GM18870 (cell line): Measurements from ENCODE around the gene RGS11.
"Not testable (repeated sequence)": the region's sequence is repeated elsewhere in the genome, so short reads cannot be mapped to it uniquely, and the experiment has no call there.

Source experiments
- ATAC-seq: cut with Tn5 transposase; IDR thresholded peaks from one replicate; pipeline ENCODE4 v1.9.1; 2021; ENCODE audit warnings: moderate library complexity; ENCODE audit not compliant: unreplicated experiment

RGS11 gene

DNA sequence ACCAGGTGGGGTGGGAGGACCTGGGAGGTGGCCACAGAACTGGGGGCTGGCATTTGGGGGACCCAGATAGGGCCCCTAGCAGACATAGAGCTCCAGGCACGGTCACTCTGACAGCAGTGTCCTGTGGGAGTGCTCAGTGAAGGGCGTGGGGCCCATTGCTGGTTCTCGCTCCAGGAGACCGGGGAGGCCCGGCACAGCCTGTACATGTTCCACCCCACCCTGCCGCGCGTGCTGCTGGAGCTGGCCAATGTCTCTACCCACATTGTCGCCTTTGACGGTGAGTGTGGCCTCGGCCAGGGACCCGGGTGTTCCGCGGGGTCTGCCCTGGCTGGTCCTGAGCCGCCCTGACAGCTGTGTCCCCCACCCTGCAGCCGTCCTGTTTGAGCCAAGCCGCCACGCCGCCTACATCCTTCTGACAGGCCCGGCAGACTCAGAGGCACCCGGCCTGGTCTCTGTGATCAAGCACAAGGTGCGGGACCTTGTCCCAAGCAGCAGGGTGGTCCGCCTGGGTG is 11.2 kb downstream of the RGS11 start:
- ATAC-seq = no peak

DNA sequence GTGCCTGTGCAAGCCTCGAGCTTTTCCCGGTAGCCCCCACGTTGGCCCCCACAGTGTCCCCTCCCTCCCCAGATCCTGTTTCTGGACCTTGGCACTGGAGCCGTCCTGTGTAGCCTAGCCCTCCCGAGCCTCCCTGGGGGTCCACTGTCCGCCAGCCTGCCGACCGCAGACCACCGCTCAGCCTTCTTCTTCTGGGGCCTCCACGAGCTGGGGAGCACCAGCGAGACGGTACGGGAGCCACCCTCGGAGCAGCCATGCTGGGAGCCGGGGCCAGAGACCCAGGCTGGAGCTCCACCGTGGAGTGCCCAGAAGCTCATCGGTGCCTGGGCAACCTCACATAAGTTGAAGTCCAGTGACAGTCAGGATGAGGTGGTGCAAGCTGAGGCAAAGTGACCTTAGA is 11.8 kb downstream of the RGS11 start:
- ATAC-seq = no peak

DNA sequence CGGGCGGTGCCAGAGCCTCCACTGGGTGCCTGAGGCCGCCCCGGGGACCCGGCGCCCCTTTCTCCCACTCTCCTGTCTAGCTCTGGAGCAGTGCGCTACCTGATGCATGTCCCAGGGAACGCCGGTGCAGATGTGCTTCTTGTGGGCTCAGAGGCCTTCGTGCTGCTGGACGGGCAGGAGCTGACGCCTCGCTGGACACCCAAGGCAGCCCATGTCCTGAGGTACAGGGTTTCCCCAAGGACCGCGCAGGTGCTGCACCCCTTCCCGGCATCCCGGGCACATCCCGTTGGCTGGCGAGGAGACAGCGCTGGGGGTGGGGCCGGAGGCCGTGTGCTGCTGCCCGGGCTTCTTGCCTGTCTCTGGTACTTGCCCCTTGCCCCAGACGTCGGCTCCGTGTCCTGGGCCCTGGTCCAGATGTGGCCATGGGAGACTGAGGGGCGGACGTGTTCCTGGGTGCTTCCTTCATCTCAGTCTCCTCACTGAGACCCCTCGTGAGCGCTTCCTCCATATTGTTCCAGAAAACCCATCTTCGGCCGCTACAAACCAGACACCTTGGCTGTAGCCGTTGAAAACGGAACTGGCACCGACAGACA is 12.5 kb downstream of the RGS11 start:
- no peak for ATAC-seq

DNA sequence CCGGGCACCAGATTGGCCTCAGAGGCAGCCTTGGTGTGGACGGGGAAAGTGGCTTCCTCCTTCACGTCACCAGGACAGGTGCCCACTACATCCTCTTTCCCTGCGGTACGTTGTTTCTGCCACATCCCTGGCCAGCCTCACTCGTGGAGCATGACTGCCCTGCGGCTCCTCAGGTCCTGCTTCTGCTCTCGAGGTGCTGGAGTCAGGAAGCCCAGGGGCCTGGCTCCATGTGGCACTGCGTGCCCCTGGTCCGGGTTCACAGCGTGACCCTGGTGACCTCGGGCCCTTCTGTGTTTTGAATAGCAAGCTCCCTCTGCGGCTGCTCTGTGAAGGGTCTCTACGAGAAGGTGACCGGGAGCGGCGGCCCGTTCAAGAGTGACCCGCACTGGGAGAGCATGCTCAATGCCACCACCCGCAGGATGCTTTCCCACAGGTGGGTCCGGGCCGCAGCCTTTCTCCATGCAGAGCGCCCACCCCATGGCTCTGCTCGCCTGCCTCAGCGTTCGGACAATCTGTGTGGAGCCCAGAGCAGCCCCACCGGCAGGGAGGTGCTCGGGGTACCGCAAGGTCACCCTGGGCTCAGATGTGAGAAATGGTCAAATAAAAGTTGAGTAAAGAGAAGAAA is 13.5 kb downstream of the RGS11 start:
- ATAC-seq = no peak

DNA sequence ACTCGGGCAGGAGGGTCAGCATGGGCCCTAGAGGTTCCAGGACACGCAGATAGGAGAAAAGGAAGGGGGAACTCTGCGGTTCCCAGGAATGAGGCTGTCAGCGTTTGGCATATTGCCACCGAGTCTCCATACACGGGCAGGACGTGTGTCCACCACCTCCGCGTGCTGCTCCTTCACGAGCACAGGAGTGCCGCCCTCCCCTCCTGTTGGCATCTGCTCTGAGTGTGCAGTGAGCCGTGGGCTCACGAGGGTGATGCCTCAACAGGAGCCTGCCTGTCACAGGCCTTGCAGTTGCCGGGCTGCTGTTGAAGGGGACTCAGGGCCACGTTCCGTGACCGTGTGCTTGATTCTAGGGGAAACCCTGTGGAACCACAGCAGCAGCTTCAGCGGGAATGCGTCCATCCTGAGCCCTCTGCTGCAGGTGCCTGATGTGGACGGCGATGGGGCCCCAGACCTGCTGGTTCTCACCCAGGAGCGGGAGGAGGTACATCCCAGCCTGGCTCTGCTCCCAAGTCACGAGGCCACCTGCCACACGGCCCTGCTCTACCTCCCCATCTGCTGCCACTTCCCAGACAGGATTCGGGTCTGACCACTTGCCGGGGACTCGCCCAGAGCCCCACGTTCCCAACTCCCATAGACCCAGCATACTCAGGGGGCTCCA is 14.6 kb downstream of the RGS11 start:
- ATAC-seq = no peak

DNA sequence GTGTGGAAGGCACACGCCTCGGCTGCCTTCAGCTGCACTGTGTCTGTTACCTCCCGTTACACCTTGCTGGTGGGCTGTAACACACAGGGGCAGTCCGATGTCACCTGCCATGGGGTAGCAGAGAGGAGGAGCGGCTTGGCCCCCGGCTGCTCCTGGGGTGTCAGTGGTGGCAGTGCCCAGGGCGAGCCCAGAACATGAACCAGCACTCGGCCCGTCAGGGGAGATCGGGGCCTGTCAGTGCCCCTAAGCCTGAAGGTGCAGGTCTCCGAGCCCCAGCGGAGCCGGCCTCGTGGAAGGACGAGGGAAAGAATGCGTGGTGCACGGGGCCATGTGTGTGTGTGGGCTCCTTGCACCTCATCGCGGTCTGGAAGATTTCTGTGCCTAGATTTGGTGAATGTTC is 15.4 kb downstream of the RGS11 start:
- no peak for ATAC-seq

- ATAC-seq = no peak
Observed at GRCh38 chr16:259814-260253, 15.9 kb downstream of the RGS11 start.

DNA sequence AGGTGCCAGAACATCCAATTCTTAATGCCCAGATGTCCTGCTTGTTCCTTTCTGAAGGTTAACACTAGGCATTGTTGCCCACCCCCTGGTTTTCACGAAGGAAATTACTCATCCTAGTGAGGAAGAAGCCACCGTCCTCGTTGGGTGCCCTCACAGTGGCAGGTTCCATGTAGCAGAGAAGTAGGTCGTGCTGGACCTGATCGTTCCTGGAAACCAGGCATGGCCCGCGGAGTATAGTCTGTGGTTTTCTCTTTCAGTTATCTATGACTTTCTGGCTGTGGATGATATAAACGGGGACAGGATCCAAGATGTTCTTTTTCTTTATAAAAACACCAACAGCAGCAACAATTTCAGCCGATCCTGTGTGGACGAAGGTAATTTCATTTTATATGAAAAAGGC is 16.5 kb downstream of the RGS11 start:
- ATAC-seq = no peak

- ATAC-seq = not testable (repeated sequence)
Observed at GRCh38 chr16:258091-258490, 17.7 kb downstream of the RGS11 start.

GRCh38 chr16:255183-255582 is 20.6 kb downstream of the RGS11 start:
- ATAC-seq = no peak

DNA sequence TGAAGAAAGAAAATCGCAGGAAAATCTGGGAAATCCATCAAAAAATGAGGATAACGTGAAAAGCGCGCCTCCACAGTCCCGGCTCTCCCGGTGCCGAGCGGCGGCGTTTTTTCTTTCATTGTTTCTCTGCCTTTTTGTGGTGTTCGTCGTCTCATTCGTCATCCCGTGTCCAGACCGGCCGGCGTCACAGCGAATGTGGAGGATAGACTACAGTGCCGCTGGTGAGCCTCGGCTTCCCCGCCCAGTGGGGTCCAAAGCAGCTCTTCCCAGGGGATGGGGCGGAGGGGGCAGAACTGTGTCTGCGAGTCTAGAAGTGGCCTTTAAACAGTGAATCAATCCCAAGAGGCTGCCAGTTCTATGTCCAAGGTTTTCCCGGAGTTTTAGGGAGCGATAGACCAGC is 21.3 kb downstream of the RGS11 start:
- ATAC-seq = no peak

GRCh38 chr16:253833-254232 is 21.9 kb downstream of the RGS11 start:
- no peak for ATAC-seq

GRCh38 chr16:252366-253337 is 23.1 kb downstream of the RGS11 start:
- no peak for ATAC-seq

DNA sequence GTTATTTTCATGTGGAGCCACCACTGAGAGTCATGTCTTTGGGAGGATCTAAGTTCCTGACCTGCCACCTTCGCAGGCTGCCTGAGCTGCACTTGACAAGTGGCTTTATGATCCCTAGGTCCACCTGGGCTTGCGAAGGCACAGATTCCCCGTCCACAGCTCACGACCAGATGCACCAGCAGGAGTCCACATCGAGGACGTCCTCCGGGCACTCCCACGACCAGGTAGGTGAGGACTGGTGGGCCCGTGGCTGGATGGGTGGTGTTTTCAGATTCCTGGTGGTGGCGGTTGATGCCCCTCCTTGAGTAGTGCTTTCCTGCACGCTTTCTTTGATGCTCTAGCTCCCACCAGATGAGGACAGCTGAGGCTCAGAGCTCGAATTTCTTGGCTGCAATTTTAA is 26.3 kb downstream of the RGS11 start:
- ATAC-seq = no peak

DNA sequence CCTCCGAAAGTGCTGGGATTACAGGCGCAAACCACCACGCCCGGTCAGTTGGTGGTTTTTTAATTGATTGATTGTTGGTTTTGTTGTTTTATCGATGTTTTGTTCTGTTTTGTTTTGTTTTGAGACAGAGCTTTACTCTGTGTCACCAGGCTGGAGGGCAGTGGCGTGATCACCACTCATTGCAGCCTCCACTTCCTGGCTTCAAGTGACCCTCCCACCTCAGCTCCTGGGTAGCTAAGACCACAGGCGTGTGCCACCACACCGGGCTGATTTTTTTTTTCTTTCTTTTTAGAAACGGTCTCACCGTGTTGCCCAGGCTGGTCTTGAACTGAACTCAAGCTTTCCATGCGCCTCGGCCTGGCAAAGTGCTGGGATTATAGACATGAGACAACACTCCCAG is 28.7 kb downstream of the RGS11 start:
- ATAC-seq = no peak

DNA sequence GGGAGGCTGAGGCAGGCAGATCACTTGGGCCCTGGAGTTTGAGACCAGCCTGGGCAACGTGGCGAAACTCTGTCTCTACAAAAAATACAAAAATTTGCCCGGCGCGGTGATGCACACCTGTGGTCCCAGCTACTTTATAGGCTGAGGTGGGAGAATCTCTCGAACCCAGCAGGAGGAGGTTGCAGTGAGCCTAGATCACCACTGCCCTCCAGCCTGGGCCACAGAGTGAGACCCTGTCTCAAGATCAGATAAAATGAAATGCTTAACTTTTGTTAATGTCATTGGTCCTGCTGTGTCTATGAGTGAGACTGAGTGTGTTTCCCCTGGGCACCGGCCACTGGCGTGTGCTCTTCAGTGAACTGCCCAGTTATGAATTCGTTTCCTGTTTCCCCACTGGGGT is 30.6 kb downstream of the RGS11 start:
- no peak for ATAC-seq

- ATAC-seq = no peak
Observed at GRCh38 chr16:243348-243747, 32.4 kb downstream of the RGS11 start.

DNA sequence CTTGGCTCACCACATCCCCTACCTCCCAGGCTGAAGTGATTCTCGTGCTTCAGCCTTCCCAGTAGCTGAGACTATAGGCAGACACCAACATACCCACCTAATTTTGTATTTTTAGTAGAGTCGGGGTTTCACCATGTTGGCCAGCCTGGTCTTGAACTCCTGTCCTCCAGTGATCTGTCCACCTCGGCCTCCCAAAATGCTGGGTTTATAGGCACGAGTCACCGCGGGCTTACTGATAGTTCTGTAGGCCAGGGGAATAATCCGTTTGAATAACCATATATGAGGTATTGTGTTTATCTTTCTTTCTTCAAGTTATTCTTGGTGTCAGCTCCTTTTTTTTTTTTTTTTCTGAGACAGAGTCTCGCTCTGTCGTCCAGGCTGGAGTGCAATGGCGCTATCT is 33.5 kb downstream of the RGS11 start:
- no peak for ATAC-seq

- no peak for ATAC-seq
Observed at GRCh38 chr16:240559-240958, 35.2 kb downstream of the RGS11 start.

GRCh38 chr16:239948-240277 is 35.8 kb downstream of the RGS11 start:
- ATAC-seq = no peak
